Islet precursor cell (in vitro differentiated cells): ENCODE results near the gene RNF111.

Source experiments
- DNase-seq: peaks from one replicate; pipeline ENCODE4 v3.0.0-alpha.2; 2018

Gene RNF111

GRCh38 chr15:59001946-59002345 is 14.5 kb downstream of the RNF111 start:
- DNase-seq: no peak

GRCh38 chr15:59002418-59002859 is 15.0 kb downstream of the RNF111 start:
- DNase-seq: no peak

GRCh38 chr15:59005579-59005978 is 18.1 kb downstream of the RNF111 start:
- no peak for DNase-seq

GRCh38 chr15:59008086-59008485 is 20.6 kb downstream of the RNF111 start:
- DNase-seq: no peak

GRCh38 chr15:59011262-59011952 is 23.9 kb downstream of the RNF111 start:
- no peak for DNase-seq

GRCh38 chr15:59013246-59013873 is 25.9 kb downstream of the RNF111 start:
- no peak for DNase-seq

GRCh38 chr15:59014068-59014467 is 26.6 kb downstream of the RNF111 start:
- no peak for DNase-seq

- no peak for DNase-seq
Measured at GRCh38 chr15:59017449-59017848, 30.0 kb downstream of the RNF111 start.

- no peak for DNase-seq
Measured at GRCh38 chr15:59018833-59019232, 31.4 kb downstream of the RNF111 start.

- DNase-seq: no peak
Measured at GRCh38 chr15:59020322-59020721, 32.9 kb downstream of the RNF111 start.

- DNase-seq: no peak
Measured at GRCh38 chr15:59022188-59022587, 34.7 kb downstream of the RNF111 start.

GRCh38 chr15:59026207-59026606 is 38.7 kb downstream of the RNF111 start:
- DNase-seq: no peak

GRCh38 chr15:59028387-59028955 is 41.0 kb downstream of the RNF111 start:
- no peak for DNase-seq

GRCh38 chr15:59029554-59029953 is 42.1 kb downstream of the RNF111 start:
- DNase-seq: no peak

- no peak for DNase-seq
Measured at GRCh38 chr15:59035201-59035600, 47.7 kb downstream of the RNF111 start.

- no peak for DNase-seq
Measured at GRCh38 chr15:59039225-59039624, 51.8 kb downstream of the RNF111 start.

- DNase-seq: no peak
Measured at GRCh38 chr15:59042041-59042440, 54.6 kb downstream of the RNF111 start.

GRCh38 chr15:59048897-59049296 is 61.4 kb downstream of the RNF111 start:
- DNase-seq: no peak

GRCh38 chr15:59051873-59052861 is 64.7 kb downstream of the RNF111 start:
- DNase-seq: no peak

- no peak for DNase-seq
Measured at GRCh38 chr15:59052915-59053407, 65.5 kb downstream of the RNF111 start.

- DNase-seq: no peak
Measured at GRCh38 chr15:59053482-59053881, 66.0 kb downstream of the RNF111 start.

- DNase-seq: no peak
Measured at GRCh38 chr15:59059076-59059597, 71.7 kb downstream of the RNF111 start.

GRCh38 chr15:59060348-59060747 is 72.9 kb downstream of the RNF111 start:
- no peak for DNase-seq
